MM.1S (cell line): Measurements from ENCODE around the gene MEX3C.
A peak's percentile ranks its signal among the peaks of the same experiment; 100 is the strongest.

Source experiments
- DNase-seq: peaks from one replicate; pipeline ENCODE4 v3.0.0-alpha.2; 2015
- H2AFZ ChIP-seq: fragments of 300-600 bp; sonication (generic); 2 replicates; pipeline ENCODE4 v1.6.0; 2016; ENCODE audit warnings: antibody characterized with exemption, low read length
- H3F3A ChIP-seq: fragments of 300-600 bp; sonication (generic); 2 replicates; pipeline ENCODE4 v1.6.1; 2016; ENCODE audit warnings: mild to moderate bottlenecking, antibody characterized with exemption, low read length, moderate library complexity, mixed read lengths; ENCODE audit not compliant: insufficient read depth
- H3K27ac ChIP-seq: fragments of 300-600 bp; sonication (generic); 2 replicates; pipeline ENCODE4 v1.5.1; 2016; ENCODE audit warnings: mild to moderate bottlenecking, low read length
- H3K27me3 ChIP-seq: fragments of 300-600 bp; sonication (generic); replicated peaks from 2 replicates; pipeline ENCODE4 v1.6.0; 2016; ENCODE audit warnings: low read length; ENCODE audit not compliant: insufficient read depth
- H3K36me3 ChIP-seq: fragments of 300-600 bp; sonication (generic); replicated peaks from 2 replicates; pipeline ENCODE4 v1.6.1; 2016; ENCODE audit warnings: mild to moderate bottlenecking, low read length, mixed read lengths; ENCODE audit not compliant: insufficient read depth
- H3K4me1 ChIP-seq: fragments of 300-600 bp; sonication (generic); 2 replicates; pipeline ENCODE4 v1.6.1; 2016; ENCODE audit warnings: low read length, mixed read lengths
- H3K4me2 ChIP-seq: fragments of 300-600 bp; sonication (generic); 2 replicates; pipeline ENCODE4 v1.6.0; 2016; ENCODE audit warnings: low read depth, low read length
- H3K4me3 ChIP-seq: fragments of 300-600 bp; sonication (generic); 2 replicates; pipeline ENCODE4 v1.5.1; 2016; ENCODE audit warnings: low read length, mixed read lengths
- H3K79me2 ChIP-seq: fragments of 300-600 bp; sonication (generic); 2 replicates; pipeline ENCODE4 v1.6.1; 2016; ENCODE audit warnings: mixed run types, low read length, mixed read lengths
- H3K9ac ChIP-seq: fragments of 300-600 bp; sonication (generic); 2 replicates; pipeline ENCODE4 v1.6.1; 2016; ENCODE audit warnings: low read length, mixed read lengths
- H3K9me2 ChIP-seq: fragments of 300-600 bp; sonication (generic); replicated peaks from 2 replicates; pipeline ENCODE4 v1.6.1; 2016; ENCODE audit warnings: mild to moderate bottlenecking, low read length, mixed read lengths; ENCODE audit not compliant: insufficient read depth
- H3K9me3 ChIP-seq: fragments of 300-600 bp; sonication (generic); replicated peaks from 2 replicates; pipeline ENCODE4 v1.6.1; 2016; ENCODE audit warnings: mild to moderate bottlenecking, low read length, mixed read lengths; ENCODE audit not compliant: insufficient read depth
- H4K20me1 ChIP-seq: fragments of 300-600 bp; sonication (generic); 2 replicates; pipeline ENCODE4 v1.6.1; 2016; ENCODE audit warnings: mild to moderate bottlenecking, low read length, moderate library complexity, mixed read lengths; ENCODE audit not compliant: insufficient read depth
- EZH2 ChIP-seq: fragments of 300-600 bp; sonication (generic); optimal IDR thresholded peaks from 2 replicates; pipeline ENCODE3; 2017; ENCODE audit warnings: low read depth, mild to moderate bottlenecking, antibody characterized with exemption, low read length, mixed read lengths
- EZH2phosphoT487 ChIP-seq: fragments of 300-600 bp; sonication (generic); IDR thresholded peaks from 2 replicates; pipeline ENCODE4 v1.6.1; 2018; ENCODE audit warnings: antibody characterized with exemption, low read length
- TF ChIP-seq, protein P1 (sequence below): fragments of 300-600 bp; sonication (generic); IDR thresholded peaks from 2 replicates; pipeline ENCODE4 v1.5.1; 2016; ENCODE audit warnings: antibody characterized with exemption, low read length, mixed read lengths

The MEX3C gene

GRCh38 chr18:51168026-51168742 is 29.3 kb downstream of the MEX3C start:
- H3K36me3 ChIP-seq, result no peaks in the 10 kb centered on the region
- no peak for DNase-seq
- H3K9me3 ChIP-seq, result no peaks in the 10 kb centered on the region
- H3K9me2 ChIP-seq, result no peaks in the 10 kb centered on the region
- no peak overlapping the region for H3K27ac ChIP-seq
- no peak for TF ChIP-seq EZH2
- TF ChIP-seq, protein P1, sequence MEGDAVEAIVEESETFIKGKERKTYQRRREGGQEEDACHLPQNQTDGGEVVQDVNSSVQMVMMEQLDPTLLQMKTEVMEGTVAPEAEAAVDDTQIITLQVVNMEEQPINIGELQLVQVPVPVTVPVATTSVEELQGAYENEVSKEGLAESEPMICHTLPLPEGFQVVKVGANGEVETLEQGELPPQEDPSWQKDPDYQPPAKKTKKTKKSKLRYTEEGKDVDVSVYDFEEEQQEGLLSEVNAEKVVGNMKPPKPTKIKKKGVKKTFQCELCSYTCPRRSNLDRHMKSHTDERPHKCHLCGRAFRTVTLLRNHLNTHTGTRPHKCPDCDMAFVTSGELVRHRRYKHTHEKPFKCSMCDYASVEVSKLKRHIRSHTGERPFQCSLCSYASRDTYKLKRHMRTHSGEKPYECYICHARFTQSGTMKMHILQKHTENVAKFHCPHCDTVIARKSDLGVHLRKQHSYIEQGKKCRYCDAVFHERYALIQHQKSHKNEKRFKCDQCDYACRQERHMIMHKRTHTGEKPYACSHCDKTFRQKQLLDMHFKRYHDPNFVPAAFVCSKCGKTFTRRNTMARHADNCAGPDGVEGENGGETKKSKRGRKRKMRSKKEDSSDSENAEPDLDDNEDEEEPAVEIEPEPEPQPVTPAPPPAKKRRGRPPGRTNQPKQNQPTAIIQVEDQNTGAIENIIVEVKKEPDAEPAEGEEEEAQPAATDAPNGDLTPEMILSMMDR, result peak; percentile 10; the same call in 1 of the 2 replicates
- no peak overlapping the region for H2AFZ ChIP-seq
- peaks cover 72% of the 10 kb centered on the region for H3K4me1 ChIP-seq
- no peak overlapping the region for H3K4me2 ChIP-seq
- no peaks in the 10 kb centered on the region for H4K20me1 ChIP-seq
- H3K27me3 ChIP-seq, result no peaks in the 10 kb centered on the region
- no peak overlapping the region for H3K4me3 ChIP-seq
- H3F3A ChIP-seq, result peaks cover 60% of the 10 kb centered on the region
- H3K9ac ChIP-seq, result no peak overlapping the region
- peaks cover 46% of the 10 kb centered on the region for H3K79me2 ChIP-seq

DNA sequence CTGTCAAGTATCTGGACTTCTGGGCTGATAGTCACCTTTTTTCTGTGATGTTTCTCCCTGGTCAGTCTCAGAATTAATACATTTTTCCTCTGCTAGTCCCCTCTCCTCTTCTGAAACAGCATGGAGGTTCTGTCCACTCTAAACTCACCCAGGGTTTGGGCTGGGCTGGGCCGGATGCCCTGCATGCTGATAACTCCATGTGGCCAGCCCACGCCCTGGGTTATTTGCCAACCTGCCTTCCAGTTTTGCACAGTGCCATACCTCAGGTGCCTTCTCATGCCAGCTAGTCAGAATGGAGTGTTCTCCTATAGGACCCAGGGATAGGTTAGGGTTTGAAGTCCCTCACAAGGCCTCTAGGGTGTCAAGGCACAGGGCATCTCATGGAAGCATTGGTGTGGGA is 32.2 kb downstream of the MEX3C start:
- Histone ChIP-seq H3F3A (peaks cover 38% of the 10 kb centered on the region), H3K4me1 (peaks cover 57% of the 10 kb centered on the region), H3K79me2 (peaks cover 17% of the 10 kb centered on the region), H3K9ac (no peak overlapping the region), H3K27ac (peak overlapping the region; percentile 93), H3K9me2 (no peaks in the 10 kb centered on the region), H2AFZ (no peak overlapping the region), H4K20me1 (no peaks in the 10 kb centered on the region), H3K9me3 (no peaks in the 10 kb centered on the region), H3K27me3 (no peaks in the 10 kb centered on the region), H3K4me3 (no peak overlapping the region), H3K36me3 (no peaks in the 10 kb centered on the region), H3K4me2 (peak overlapping the region; percentile 61; the same call in 1 of the 2 replicates)
- TF ChIP-seq EZH2, result no peak
- TF ChIP-seq, protein P1, result peak; percentile 5; the same call in 1 of the 2 replicates
- no peak for DNase-seq

DNA sequence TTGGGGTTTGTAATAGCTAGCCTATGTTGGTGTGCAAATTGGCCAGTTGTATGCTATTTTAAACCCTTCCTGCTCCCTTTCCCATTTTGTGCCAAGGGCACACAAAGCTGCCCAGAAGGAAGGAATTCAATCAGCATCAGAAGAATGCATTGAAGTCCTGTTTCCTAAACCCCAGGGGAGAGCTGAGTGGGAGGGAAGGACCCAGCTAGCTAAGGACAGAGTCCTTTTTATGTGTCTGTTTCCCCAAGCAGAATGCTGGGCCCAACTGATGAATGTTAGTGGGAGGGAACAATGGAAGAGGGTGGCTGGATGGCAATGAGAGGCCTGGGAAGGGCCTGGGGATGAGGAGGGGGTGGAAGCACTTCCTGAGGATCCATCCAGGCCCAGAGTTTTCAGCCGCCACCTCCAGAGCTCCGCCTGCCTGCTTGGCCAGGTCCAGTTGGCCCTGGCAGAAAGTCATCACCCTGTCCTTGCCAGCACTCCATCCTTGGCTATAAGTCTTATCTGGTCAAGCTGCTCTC is 32.7 kb downstream of the MEX3C start:
- no peaks in the 10 kb centered on the region for H3K27me3 ChIP-seq
- peak overlapping the region; percentile 93 for H3K27ac ChIP-seq
- H2AFZ ChIP-seq, result peak overlapping the region; percentile 18; the same call in 1 of the 2 replicates
- H4K20me1 ChIP-seq, result no peaks in the 10 kb centered on the region
- no peak for DNase-seq
- TF ChIP-seq EZH2phosphoT487, result no peak
- TF ChIP-seq EZH2, result no peak
- TF ChIP-seq, protein P1, result no peak
- no peaks in the 10 kb centered on the region for H3K9me2 ChIP-seq
- peak overlapping the region; percentile 37 for H3K9ac ChIP-seq
- H3K79me2 ChIP-seq, result peaks cover 14% of the 10 kb centered on the region
- H3F3A ChIP-seq, result peaks cover 33% of the 10 kb centered on the region
- H3K4me2 ChIP-seq, result peak overlapping the region; percentile 61
- no peak overlapping the region for H3K4me3 ChIP-seq
- peaks cover 52% of the 10 kb centered on the region for H3K4me1 ChIP-seq
- H3K36me3 ChIP-seq, result no peaks in the 10 kb centered on the region
- no peaks in the 10 kb centered on the region for H3K9me3 ChIP-seq
